Measurements from ENCODE around the gene FBRSL1.

The FBRSL1 gene

DNA sequence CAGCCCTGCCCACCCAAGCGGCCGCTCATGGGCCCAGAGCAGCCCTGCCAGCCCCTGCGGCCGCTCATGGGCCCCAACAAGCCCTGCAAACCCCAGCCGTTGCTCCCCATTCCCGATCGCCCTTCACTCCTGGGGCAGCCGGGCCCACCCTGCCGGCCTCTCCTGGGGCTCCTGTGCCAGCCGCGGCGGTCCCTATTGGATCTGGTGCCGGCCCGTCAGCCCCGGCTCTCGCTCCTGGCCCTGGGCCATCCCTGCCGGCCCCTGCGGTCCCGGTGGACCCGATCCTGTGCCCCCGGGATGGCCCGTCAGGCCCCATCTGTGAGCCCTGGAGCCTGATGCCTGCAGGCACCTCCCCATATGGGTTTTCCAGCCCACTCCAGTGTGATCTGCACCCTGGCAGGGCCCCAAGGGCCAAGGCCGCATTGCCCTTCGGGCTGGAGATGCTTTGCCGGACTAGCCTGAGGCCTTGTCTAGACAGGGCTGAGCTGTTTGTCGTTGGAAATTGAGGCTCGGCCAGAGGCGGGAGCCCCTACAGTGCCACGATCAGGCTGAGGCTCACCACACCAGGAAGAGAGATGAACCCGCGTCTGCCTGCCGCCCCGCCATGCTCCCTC is 20.3 kb downstream of the FBRSL1 start:
- ChIA-PET CTCF (no interaction called here), POLR2A (no interaction called here)
- TF ChIP-seq, protein P1, sequence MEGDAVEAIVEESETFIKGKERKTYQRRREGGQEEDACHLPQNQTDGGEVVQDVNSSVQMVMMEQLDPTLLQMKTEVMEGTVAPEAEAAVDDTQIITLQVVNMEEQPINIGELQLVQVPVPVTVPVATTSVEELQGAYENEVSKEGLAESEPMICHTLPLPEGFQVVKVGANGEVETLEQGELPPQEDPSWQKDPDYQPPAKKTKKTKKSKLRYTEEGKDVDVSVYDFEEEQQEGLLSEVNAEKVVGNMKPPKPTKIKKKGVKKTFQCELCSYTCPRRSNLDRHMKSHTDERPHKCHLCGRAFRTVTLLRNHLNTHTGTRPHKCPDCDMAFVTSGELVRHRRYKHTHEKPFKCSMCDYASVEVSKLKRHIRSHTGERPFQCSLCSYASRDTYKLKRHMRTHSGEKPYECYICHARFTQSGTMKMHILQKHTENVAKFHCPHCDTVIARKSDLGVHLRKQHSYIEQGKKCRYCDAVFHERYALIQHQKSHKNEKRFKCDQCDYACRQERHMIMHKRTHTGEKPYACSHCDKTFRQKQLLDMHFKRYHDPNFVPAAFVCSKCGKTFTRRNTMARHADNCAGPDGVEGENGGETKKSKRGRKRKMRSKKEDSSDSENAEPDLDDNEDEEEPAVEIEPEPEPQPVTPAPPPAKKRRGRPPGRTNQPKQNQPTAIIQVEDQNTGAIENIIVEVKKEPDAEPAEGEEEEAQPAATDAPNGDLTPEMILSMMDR (IDR thresholded peaks at IDR 0.05; ENCODE audit: insufficient read depth, low read length, missing control alignments) = no peak
- no peak for DNase-seq (ENCODE audit: low read depth, low spot score)
- H3K4me3 ChIP-seq (ENCODE audit: low read depth, low read length) = no peak overlapping the region

DNA sequence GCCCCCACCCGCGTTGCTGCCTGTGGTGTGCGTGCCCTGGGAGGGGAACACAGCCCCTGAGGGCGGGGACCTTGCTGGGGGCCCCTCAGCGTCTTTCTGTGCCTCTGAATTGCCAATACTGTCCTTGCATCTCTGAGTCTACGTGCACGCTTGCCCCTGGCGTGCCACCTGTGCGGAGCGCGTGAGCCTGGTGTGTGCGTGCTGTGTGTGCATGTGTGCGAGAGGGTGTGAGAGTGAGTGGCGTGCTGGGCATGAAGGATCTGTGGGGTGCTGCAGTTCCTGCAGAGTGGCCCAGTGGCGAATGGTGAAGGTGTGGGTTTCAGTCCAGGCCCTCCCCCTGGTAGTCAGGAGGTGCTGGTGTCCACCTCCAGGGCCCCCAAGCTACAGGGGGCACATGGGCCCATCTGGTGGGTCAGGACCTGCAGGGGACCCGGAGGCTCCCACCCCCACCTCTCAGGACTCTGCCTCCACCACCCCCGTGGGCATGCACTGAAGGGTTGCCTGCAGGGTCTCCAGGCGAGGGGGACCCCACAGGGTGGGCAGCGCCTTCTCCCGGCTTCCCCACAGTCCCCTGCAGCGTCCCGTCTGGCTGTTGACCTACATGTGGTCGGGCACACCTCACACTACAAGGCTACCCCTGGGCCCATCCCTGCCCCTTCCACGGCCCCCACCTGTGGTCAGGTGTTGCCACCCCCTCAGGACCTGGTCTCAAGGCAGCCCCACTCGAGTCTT is 21.0 kb downstream of the FBRSL1 start:
- no peak overlapping the region for H3K4me3 ChIP-seq (ENCODE audit: low read depth, low read length)
- CTCF ChIA-PET = no interaction called here
- DNase-seq (ENCODE audit: low read depth, low spot score) = no peak
- TF ChIP-seq, protein P1 (IDR thresholded peaks at IDR 0.05; ENCODE audit: insufficient read depth, low read length, missing control alignments) = no peak
- POLR2A ChIA-PET = no interaction called here

DNA sequence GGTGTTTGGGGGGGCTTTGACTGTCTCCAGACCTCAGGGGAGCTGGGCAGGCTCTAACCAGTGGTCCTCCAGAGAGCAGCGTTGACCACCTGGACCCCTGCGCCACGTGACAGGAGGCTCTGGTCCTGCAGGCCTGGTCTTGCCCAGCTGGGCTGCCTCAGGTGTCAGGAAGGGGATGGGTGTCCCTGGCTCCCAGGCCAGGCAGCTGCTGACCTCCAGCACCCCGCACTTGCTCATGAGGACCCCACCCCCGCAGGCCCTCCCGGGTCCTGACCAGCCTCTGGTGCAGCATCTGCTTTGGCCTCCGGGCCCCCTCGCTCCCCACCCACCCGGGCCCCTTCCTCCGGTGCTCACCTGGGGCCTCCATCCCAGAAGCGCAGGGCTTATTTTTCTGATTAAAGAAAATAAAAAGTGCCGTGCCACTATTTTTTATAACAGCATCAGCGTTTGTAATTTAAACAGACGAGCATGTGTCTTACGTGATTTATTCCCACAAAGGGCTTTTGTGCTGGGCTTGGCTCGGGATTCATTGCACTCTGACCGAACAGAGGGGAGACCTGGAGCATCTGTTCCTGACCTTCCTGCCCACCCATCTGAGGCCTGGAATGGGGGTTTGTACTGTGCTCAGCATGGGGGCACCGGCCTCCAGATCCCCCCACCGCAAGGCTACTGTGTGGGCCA is 21.7 kb downstream of the FBRSL1 start:
- POLR2A ChIA-PET = no interaction called here
- no peak overlapping the region for H3K4me3 ChIP-seq (ENCODE audit: low read depth, low read length)
- CTCF ChIA-PET = interaction anchor here (2.1 kb wide), 1 partner anchor 12 kb away, joined by 11 read pairs; no protein-coding TSS in a partner anchor
- no peak for DNase-seq (ENCODE audit: low read depth, low spot score)
- TF ChIP-seq, protein P1 (IDR thresholded peaks at IDR 0.05; ENCODE audit: insufficient read depth, low read length, missing control alignments) = no peak

GRCh38 chr12:132512197-132513069 is 22.5 kb downstream of the FBRSL1 start:
- H3K4me3 ChIP-seq (ENCODE audit: low read depth, low read length) = no peak overlapping the region
- POLR2A ChIA-PET = no interaction called here
- CTCF ChIA-PET = interaction anchor here (2.1 kb wide), 1 partner anchor 11 kb away, joined by 11 read pairs; no protein-coding TSS in a partner anchor
- DNase-seq (ENCODE audit: low read depth, low spot score) = no peak
- TF ChIP-seq, protein P1 (IDR thresholded peaks at IDR 0.05; ENCODE audit: insufficient read depth, low read length, missing control alignments) = no peak

- DNase-seq (ENCODE audit: low read depth, low spot score) = no peak
- ChIA-PET POLR2A (no interaction called here), CTCF (interaction anchor here (2.1 kb wide), 1 partner anchor 10 kb away, joined by 11 read pairs; no protein-coding TSS in a partner anchor)
- TF ChIP-seq, protein P1 (IDR thresholded peaks at IDR 0.05; ENCODE audit: insufficient read depth, low read length, missing control alignments) = no peak
- H3K4me3 ChIP-seq (ENCODE audit: low read depth, low read length) = no peak overlapping the region
These were observed 23.1 kb downstream of the FBRSL1 start for GRCh38 chr12:132513070-132513398.

Data from AG04449 (cell line).